Inflammatory macrophage treated with lipopolysaccharide for 4 hours (primary cell): ENCODE data around the gene FLYWCH2.

ENCODE experiments used
- DNase-seq: peaks from one replicate; pipeline ENCODE4 v3.0.0-alpha.2; 2020

Gene FLYWCH2

GRCh38 chr16:2884041-2884451 lies 1.0 kb downstream of the FLYWCH2 start:
- no peak for DNase-seq

- DNase-seq, result no peak
Measured at GRCh38 chr16:2894231-2894630, 11.2 kb downstream of the FLYWCH2 start.

- no peak for DNase-seq
Measured at GRCh38 chr16:2895813-2896212, 12.8 kb downstream of the FLYWCH2 start.

GRCh38 chr16:2896480-2897010 lies 13.5 kb downstream of the FLYWCH2 start:
- DNase-seq, result no peak

GRCh38 chr16:2897110-2897509 lies 14.1 kb downstream of the FLYWCH2 start:
- no peak for DNase-seq

GRCh38 chr16:2898831-2899563 lies 16.0 kb downstream of the FLYWCH2 start:
- DNase-seq, result no peak

- no peak for DNase-seq
Measured at GRCh38 chr16:2899564-2900072, 16.6 kb downstream of the FLYWCH2 start.

- no peak for DNase-seq
Measured at GRCh38 chr16:2900526-2901075, 17.6 kb downstream of the FLYWCH2 start.

- no peak for DNase-seq
Measured at GRCh38 chr16:2902337-2903130, 19.5 kb downstream of the FLYWCH2 start.

- DNase-seq, result peak; percentile 81
Measured at GRCh38 chr16:2904100-2904921, 21.3 kb downstream of the FLYWCH2 start.

GRCh38 chr16:2904922-2905240 lies 21.9 kb downstream of the FLYWCH2 start:
- DNase-seq, result no peak

GRCh38 chr16:2905241-2905987 lies 22.4 kb downstream of the FLYWCH2 start:
- peak; percentile 100 for DNase-seq

GRCh38 chr16:2905988-2906387 lies 23.0 kb downstream of the FLYWCH2 start:
- no peak for DNase-seq

- DNase-seq, result peak; percentile 51
Measured at GRCh38 chr16:2907084-2907753, 24.2 kb downstream of the FLYWCH2 start.

- no peak for DNase-seq
Measured at GRCh38 chr16:2910441-2910969, 27.5 kb downstream of the FLYWCH2 start.

- peak; percentile 98 for DNase-seq
Measured at GRCh38 chr16:2911638-2912329, 28.8 kb downstream of the FLYWCH2 start, which contains the start of gene FLYWCH1. Gene FLYWCH1, plus strand, starts transcription at chr16:2911931. Its CDS starts 17,755 bp downstream, at chr16:2929686.

- peak; percentile 19 for DNase-seq
Measured at GRCh38 chr16:2912330-2913199, 29.6 kb downstream of the FLYWCH2 start.

GRCh38 chr16:2913603-2914002 lies 30.6 kb downstream of the FLYWCH2 start:
- no peak for DNase-seq

GRCh38 chr16:2914233-2914632 lies 31.2 kb downstream of the FLYWCH2 start:
- no peak for DNase-seq
